Natural killer cell treated with Interleukin-12 subunit alpha and Interleukin-12 subunit beta and Interleukin-15 and Interleukin-18, amount 100 ng/mL, for 72 hours (primary cell): ENCODE results near the gene ATP8B4. TPM values are rescaled to one million over a fixed set of nuclear protein-coding genes. Genes with fewer than 3 reads are reported as not detected.

Experiments used
- ATAC-seq, 2 donors: fragments of 150-1000 bp; cut with Tn5 transposase in 1 of 2; sonication (Bioruptor Pico), chemical (Tn5 transposase) in 1 of 2; 2 replicates each; pipeline ENCODE4 v1.10.0; 2021
- DNase-seq: peaks from one replicate; pipeline ENCODE4 v3.0.0; 2022; ENCODE audit warnings: low spot score
- H3K27ac Mint-ChIP-seq, 2 donors: 1 replicate in 1 of 2; 2 replicates in 1 of 2; pipeline ENCODE4 v1.8.0; 2022; ENCODE audit warnings: mixed read lengths in 2 of 2, mild to moderate bottlenecking in 1 of 2, moderate library complexity in 1 of 2
- H3K27me3 Mint-ChIP-seq, 2 donors: 1 replicate in 1 of 2; 2 replicates in 1 of 2; pipeline ENCODE4 v1.8.0; 2022; ENCODE audit warnings: mixed read lengths in 2 of 2
- H3K36me3 Mint-ChIP-seq: one replicate; pipeline ENCODE4 v1.8.0; 2022; ENCODE audit warnings: mixed read lengths
- H3K4me1 Mint-ChIP-seq, 2 donors: 1 replicate in 1 of 2; 2 replicates in 1 of 2; pipeline ENCODE4 v1.8.0; 2022; ENCODE audit warnings: low read depth in 2 of 2, mixed read lengths in 2 of 2, mild to moderate bottlenecking in 1 of 2
- H3K4me3 Mint-ChIP-seq: one replicate; pipeline ENCODE4 v1.8.0; 2022; ENCODE audit warnings: mixed read lengths
- H3K9me3 Mint-ChIP-seq: 2 replicates; pipeline ENCODE4 v1.8.0; 2022; ENCODE audit warnings: mixed read lengths
- total RNA-seq, 2 donors: library from RNA; stranded (reverse); gene quantifications; one replicate each; pipeline ENCODE4 v1.2.3, GENCODE V29; 2022

Gene ATP8B4
- total RNA-seq, 2 donors from 2014 or later, result 273 to 296 TPM

DNA sequence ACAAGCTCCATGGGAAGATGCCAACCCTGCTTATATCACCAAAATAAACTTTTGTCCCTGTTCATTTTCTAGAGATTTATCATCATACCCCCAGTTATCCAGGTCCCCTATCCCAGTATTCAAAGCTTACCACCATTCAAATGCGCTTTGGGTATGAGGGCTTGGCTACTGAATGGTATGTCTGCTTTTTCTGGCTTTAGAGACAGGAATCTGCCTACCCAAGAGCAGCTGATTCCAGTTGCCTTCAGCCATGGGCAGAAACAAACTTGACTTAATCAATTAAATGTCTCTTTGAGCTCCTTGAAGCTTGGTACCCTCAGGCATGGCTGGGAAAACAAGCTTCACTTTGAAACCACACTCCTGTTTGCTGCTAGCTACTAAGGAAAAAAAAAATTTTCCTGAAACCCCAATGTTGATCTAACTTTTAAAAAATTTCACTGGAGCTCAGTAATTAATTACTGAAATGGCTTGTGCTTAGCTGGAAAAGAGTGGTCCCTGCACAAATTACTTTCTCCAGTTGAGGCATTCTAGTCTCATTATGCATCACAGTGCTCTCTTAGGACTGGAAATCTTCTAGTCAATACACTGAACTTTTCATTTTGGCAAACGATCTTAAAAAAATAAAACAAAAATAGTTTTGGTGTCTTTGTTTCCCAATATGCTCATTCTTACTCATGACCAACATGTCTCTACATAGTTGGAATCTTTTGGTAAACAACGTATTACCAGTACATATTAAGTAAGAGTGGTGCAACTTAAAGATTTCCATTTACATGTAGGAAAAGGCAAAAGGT, 255.4 kb downstream of the ATP8B4 start:
- H3K4me1 Mint-ChIP-seq, result peaks cover 10 to 18% of the 10 kb centered on the region in 2 donors
- peaks cover 39% of the 10 kb centered on the region for H3K36me3 Mint-ChIP-seq
- no peak overlapping the region for H3K4me3 Mint-ChIP-seq
- DNase-seq, result no peak
- H3K27me3 Mint-ChIP-seq, result no peaks in the 10 kb centered on the region
- no peaks in the 10 kb centered on the region for H3K9me3 Mint-ChIP-seq
- H3K27ac Mint-ChIP-seq, result no peak overlapping the region
- no peak for ATAC-seq

DNA sequence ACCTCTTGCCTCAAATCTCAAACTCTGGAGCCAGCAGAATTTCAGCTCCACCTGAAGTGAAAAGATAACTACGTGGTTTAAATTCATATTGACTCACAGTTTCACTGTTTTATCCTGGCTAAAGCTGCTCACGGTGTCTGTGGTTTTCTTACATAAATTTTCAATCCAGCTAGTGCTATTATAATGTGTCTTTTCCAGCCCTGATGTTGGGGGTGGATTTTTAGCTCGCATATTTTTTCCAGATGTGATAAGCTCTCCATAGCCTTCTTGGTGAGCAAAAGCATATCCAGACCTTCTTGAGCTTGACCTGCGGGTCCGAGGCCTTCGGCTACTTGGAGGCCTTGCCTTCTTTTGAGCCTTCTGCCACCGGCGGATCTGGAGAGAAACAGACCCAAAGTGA, 258.9 kb downstream of the ATP8B4 start:
- no peaks in the 10 kb centered on the region for H3K9me3 Mint-ChIP-seq
- no peak for DNase-seq
- no peak overlapping the region for H3K4me3 Mint-ChIP-seq
- H3K27me3 Mint-ChIP-seq, result no peaks in the 10 kb centered on the region
- peaks cover 31% of the 10 kb centered on the region for H3K36me3 Mint-ChIP-seq
- H3K27ac Mint-ChIP-seq, result no peak overlapping the region
- peaks cover 12 to 14% of the 10 kb centered on the region in 2 donors for H3K4me1 Mint-ChIP-seq
- ATAC-seq, result no peak

DNA sequence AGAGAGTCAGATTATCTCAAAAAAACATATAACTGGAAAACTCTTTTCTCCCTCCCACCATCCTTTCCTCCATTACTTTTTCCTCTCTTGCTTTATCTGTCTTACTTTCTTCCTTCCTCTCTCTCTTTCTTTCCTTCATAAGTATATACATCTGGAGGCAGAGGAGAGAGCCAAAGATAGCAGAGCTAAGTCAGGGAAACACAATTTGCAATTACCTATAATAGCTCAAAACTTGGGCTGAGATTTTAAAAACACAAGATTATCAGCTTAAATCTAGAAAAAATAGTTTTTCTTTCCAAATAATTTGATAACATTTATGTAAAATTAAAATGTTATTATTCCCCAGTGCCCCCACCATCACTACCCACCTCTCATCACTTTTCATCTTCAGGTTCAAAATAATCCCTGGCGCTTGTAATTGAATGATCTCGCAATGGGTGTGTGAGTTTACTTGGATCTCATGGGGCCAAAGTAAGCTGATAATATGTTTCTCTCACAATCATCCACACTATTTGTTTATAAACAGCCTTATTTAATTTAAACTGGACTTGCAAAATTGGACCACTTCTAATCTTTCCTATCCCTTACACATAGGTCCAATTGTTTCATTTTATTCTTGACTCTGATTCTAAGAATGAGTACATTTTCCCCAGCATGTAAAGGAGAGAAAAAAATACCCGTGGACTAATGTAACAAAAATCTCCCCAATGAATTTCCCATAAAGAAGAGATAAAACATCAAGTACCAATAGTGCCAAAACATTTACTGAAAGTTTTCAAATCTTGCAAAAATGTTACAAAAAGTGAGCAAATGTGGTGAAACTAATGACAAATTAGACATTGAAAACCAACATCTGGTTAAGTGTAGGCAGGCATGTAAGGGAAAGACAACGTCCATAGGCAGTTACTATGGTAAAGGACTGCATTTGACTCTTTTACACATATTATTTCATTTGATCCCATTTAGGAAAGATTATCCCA, 261.2 kb downstream of the ATP8B4 start:
- H3K36me3 Mint-ChIP-seq, result peaks cover 47% of the 10 kb centered on the region
- H3K4me3 Mint-ChIP-seq, result no peak overlapping the region
- peak overlapping the region in 1 of 2 donors; percentile 35 for H3K27ac Mint-ChIP-seq

DNA sequence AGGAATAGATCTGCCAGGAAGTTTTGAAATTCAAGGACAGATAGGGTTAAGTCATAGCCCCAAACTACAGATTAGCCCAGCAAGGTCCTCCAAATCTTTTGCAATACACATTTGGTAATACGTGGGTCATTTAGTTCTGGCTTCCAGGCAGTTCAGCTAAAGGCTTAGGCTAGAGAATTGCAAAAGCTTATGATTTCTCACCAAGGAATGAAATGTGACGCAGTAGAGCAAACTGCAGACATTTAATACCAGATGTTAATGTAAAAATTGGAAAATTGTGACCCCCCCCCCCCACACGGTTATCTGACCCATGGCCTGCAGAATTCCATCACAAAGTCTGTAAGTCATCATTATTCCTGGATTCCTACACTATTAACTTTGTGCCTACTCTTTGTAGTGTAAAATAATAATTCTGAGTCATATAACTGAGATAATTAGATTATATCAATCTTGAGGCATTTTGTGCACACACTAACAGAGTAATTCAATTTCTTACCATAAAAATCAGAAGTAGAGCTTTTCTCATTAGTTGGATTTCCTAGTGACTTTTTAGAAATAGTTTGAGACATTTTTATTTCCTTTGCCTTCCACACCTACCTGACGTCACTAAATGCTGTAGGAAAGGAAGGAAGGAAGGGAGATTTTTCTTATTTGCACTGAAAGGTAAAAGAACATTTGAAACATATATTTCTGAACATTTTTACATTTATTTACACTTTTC, 263.0 kb downstream of the ATP8B4 start:
- Mint-ChIP-seq H3K4me1 (peaks cover 6 to 17% of the 10 kb centered on the region in 2 donors), H3K27ac (peak overlapping the region in 1 of 2 donors; percentile 68), H3K27me3 (no peaks in the 10 kb centered on the region), H3K4me3 (no peak overlapping the region), H3K9me3 (no peaks in the 10 kb centered on the region), H3K36me3 (peaks cover 50% of the 10 kb centered on the region)
- DNase-seq (no peak), ATAC-seq (no peak)

More for the DNA sequence above, 261.2 kb downstream of the ATP8B4 start:
- H3K9me3 Mint-ChIP-seq, result no peaks in the 10 kb centered on the region
- ATAC-seq (no peak), DNase-seq (no peak)
- H3K4me1 Mint-ChIP-seq, result peaks cover 12 to 18% of the 10 kb centered on the region in 2 donors
- H3K27me3 Mint-ChIP-seq, result no peaks in the 10 kb centered on the region

GRCh38 chr15:49852756-49853155, 266.3 kb downstream of the ATP8B4 start:
- Mint-ChIP-seq H3K27me3 (no peaks in the 10 kb centered on the region), H3K36me3 (peaks cover 70% of the 10 kb centered on the region), H3K4me3 (no peak overlapping the region), H3K9me3 (peaks cover 3% of the 10 kb centered on the region), H3K27ac (peak overlapping the region in 1 of 2 donors; percentile 13), H3K4me1 (peaks cover 1 to 28% of the 10 kb centered on the region in 2 donors)
- DNase-seq (no peak), ATAC-seq (no peak)

GRCh38 chr15:49848807-49849206, 270.2 kb downstream of the ATP8B4 start:
- peaks cover 70% of the 10 kb centered on the region for H3K36me3 Mint-ChIP-seq

GRCh38 chr15:49848282-49848724, 270.7 kb downstream of the ATP8B4 start:
- DNase-seq (no peak), ATAC-seq (no peak)
- Mint-ChIP-seq H3K27me3 (no peaks in the 10 kb centered on the region), H3K27ac (peak overlapping the region in 1 of 2 donors; percentile 1), H3K9me3 (peaks cover 7% of the 10 kb centered on the region), H3K36me3 (peaks cover 71% of the 10 kb centered on the region), H3K4me3 (no peak overlapping the region), H3K4me1 (peaks cover 0 to 35% of the 10 kb centered on the region in 2 donors)

More at GRCh38 chr15:49848807-49849206, 270.2 kb downstream of the ATP8B4 start:
- Mint-ChIP-seq H3K27ac (no peak overlapping the region), H3K4me1 (peaks cover 0 to 35% of the 10 kb centered on the region in 2 donors), H3K9me3 (peaks cover 6% of the 10 kb centered on the region), H3K27me3 (no peaks in the 10 kb centered on the region), H3K4me3 (no peak overlapping the region)
- ATAC-seq, result no peak
- no peak for DNase-seq

DNA sequence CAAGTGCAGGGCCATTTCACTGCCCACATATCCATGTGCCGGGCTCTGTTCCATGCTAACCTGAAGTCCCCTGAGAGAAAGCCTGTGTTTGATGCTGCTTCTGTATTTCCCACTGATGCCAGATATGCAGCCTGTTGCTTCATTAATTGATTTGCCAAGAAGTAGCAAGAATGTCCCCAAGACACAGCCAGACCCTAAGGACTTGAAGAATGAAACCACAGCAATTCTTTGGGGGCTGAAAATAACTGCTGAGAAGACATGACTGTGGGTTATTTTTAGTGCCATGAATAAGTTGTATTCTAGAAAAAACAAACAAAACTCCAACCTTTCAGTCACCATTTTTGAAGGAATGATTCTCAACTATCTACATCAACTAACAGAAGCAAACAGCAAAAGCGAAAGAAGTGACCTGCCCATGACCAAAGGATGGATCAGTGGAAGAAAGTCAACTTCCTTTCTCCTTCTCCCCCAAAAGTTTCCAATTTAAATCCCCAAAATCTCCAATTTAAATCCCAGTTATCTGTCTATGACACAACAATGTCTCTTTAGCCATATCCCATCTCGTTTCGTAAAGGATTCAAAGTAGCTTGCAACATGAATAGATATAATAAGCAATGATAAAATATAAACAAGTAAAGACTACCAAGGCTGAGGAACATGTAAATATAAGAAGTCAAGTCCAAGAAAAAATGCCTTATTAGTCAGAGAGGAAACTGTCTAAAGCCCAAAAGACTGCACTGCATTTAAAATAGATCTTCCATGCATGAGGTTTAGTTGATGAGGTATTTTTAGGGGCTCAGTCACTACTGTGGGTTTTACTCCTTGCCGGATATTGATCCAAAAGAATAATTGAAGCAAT, 271.4 kb downstream of the ATP8B4 start:
- Mint-ChIP-seq H3K36me3 (peaks cover 71% of the 10 kb centered on the region), H3K4me3 (no peak overlapping the region), H3K27me3 (no peaks in the 10 kb centered on the region), H3K4me1 (peaks cover 0 to 30% of the 10 kb centered on the region in 2 donors), H3K27ac (peak overlapping the region in 1 of 2 donors; percentile 1), H3K9me3 (peaks cover 14% of the 10 kb centered on the region)
- ATAC-seq, result no peak
- DNase-seq, result no peak

DNA sequence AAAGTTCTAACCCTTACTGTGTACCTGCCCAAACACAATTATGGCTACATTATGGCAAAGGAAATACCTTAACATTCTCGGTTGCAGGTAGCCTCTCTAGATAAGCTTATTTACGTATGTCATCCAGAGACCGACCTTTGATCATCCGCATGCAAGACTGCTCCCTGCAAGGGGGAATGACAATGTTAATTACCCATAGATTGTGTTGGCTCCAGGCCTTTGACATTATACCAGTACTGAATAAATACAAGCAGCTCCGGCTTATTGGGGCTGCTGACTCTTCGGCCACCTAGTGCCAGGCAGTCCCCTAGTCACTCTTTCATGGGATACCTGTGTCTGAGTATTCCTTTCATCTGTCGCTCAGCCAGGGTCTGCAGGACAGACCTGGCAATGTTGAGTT, 274.6 kb downstream of the ATP8B4 start:
- Mint-ChIP-seq H3K27me3 (no peaks in the 10 kb centered on the region), H3K36me3 (peaks cover 58% of the 10 kb centered on the region), H3K27ac (peak overlapping the region in 1 of 2 donors; percentile 14), H3K4me1 (peaks cover 0 to 12% of the 10 kb centered on the region in 2 donors), H3K9me3 (peaks cover 11% of the 10 kb centered on the region), H3K4me3 (no peak overlapping the region)
- no peak for ATAC-seq
- DNase-seq, result no peak

GRCh38 chr15:49843725-49844124, 275.3 kb downstream of the ATP8B4 start:
- H3K9me3 Mint-ChIP-seq, result peaks cover 11% of the 10 kb centered on the region
- DNase-seq (no peak), ATAC-seq (no peak)
- no peak overlapping the region for H3K4me3 Mint-ChIP-seq
- peaks cover 0 to 15% of the 10 kb centered on the region in 2 donors for H3K4me1 Mint-ChIP-seq
- peaks cover 63% of the 10 kb centered on the region for H3K36me3 Mint-ChIP-seq
- no peaks in the 10 kb centered on the region for H3K27me3 Mint-ChIP-seq
- H3K27ac Mint-ChIP-seq, result peak overlapping the region in 1 of 2 donors; percentile 14

GRCh38 chr15:49842031-49842730, 276.9 kb downstream of the ATP8B4 start:
- Mint-ChIP-seq H3K9me3 (peaks cover 17% of the 10 kb centered on the region), H3K36me3 (peaks cover 59% of the 10 kb centered on the region), H3K27ac (no peak overlapping the region), H3K27me3 (no peaks in the 10 kb centered on the region), H3K4me1 (peaks cover 0 to 8% of the 10 kb centered on the region in 2 donors), H3K4me3 (no peak overlapping the region)
- ATAC-seq, result no peak
- DNase-seq, result no peak

DNA sequence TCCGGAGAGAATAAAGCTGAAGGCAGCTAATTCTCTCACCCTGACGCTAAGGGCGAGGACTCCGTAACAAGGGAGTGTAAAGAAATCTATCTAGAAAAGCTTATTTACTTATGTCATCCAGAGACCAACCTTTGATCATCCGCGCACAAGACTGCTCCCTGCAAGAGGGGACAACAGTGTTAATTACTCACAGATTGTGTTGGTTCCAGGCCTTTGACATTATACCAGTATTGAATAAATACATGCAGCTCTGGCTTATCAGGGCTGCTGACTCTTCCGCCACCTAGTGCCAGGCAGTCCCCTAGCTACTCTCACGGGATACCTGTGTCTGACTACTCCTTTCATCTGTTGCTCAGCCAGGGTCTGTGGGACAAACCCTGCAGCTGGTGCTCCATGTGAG, 286.5 kb downstream of the ATP8B4 start:
- ATAC-seq (peak; percentile 32 to 48), DNase-seq (no peak)
- Mint-ChIP-seq H3K9me3 (peaks cover 6% of the 10 kb centered on the region), H3K4me3 (no peak overlapping the region), H3K36me3 (peaks cover 18% of the 10 kb centered on the region), H3K27ac (peak overlapping the region; percentile 29 to 44), H3K4me1 (peaks cover 0 to 24% of the 10 kb centered on the region in 2 donors), H3K27me3 (no peaks in the 10 kb centered on the region)
